Pancreas (tissue), 10 donors: ENCODE results near the gene ARID3C. TPM values are rescaled to one million over a fixed set of nuclear protein-coding genes. Genes with fewer than 3 reads are reported as not detected.

Experiments used
- ATAC-seq, 4 donors: fragments of 200-7000 bp; cut with Tn5 transposase; one replicate each; pipeline versions ENCODE4 v1.8.0 to v1.9.1; 2020; ENCODE audit warnings: mild to moderate bottlenecking in 4 of 4, moderate library complexity in 4 of 4
- DNase-seq, 6 donors: peaks; one replicate each; pipeline ENCODE4 v3.0.0-alpha.2; 2020
- FAIRE-seq: peaks from 2 replicates; lab custom pipeline; 2012; peaks lifted over from hg19 to GRCh38; lab: Jason Lieb, UNC
- H3K27ac ChIP-seq, 4 donors: fragments of 200-600 bp; sonication (generic); 1 replicate in 3 of 4; 2 replicates in 1 of 4; pipeline versions ENCODE4 v1.5.0 to v1.8.0; 2020
- H3K27me3 ChIP-seq, 4 donors: fragments of 200-600 bp; one replicate each; pipeline ENCODE4 v1.8.0; 2021
- H3K36me3 ChIP-seq, 3 donors: fragments of 200-600 bp; sonication (generic) in 1 of 3; one replicate each; pipeline versions ENCODE4 v1.5.0 to v1.8.0; 2020 to 2021
- H3K4me1 ChIP-seq, 3 donors: fragments of 200-600 bp; one replicate each; pipeline ENCODE4 v1.8.0; 2021
- H3K4me3 ChIP-seq, 4 donors: fragments of 200-600 bp; sonication (generic) in 2 of 4; one replicate each; pipeline versions ENCODE4 v1.5.0 to v1.8.0; 2020 to 2021
- H3K9me3 ChIP-seq, 4 donors: fragments of 200-600 bp; one replicate each; pipeline ENCODE4 v1.8.0; 2021
- CTCF ChIP-seq, 4 donors: fragments of 200-600 bp; sonication (generic) in 3 of 4; IDR thresholded peaks; one replicate each; pipeline versions ENCODE4 v1.5.0 to v1.8.0; 2021; ENCODE audit warnings: antibody characterized with exemption in 4 of 4
- WGBS, 2 donors: extraction: QIAGEN DNeasy Blood & Tissue Kit; methylation state at CpG; one replicate each; pipeline ENCODE4 v1.1.7; 2013; 5-methylcytosine and 5-hydroxymethylcytosine counted together
- intact Hi-C, 3 donors: fragments of 100-400 bp; cut with DNase I; formaldehyde crosslinking; loops; one replicate each; pipeline versions ENCODE4 v1.11.1 to v1.14.2; 2022
- polyA plus RNA-seq, 2 donors: library from polyadenylated mRNA; stranded (reverse); fragments of 200-250 nt; gene quantifications; one replicate each; pipeline ENCODE4 v1.2.3, GENCODE V29; 2013
- total RNA-seq, 6 donors: library from RNA; stranded (reverse); fragmentation: NEBNext Ultra II Directional in 4 of 6; extraction: Animal tissue kit (Norgen Biotek cat#: 25700) in 4 of 6; gene quantifications; one replicate each; pipeline versions ENCODE4 v1.2.1 to v1.2.4, GENCODE V29; 2021 to 2023
- donor health status: healthy with polysubstance abuse.
- donor health status: DM: no; HTN: no; CAD: no; lungs with moderate emphysema.
- donor health status: DM: no; HTN: no; CAD: no.
- donor health status: control.
- donor health status: control.
- donor health status: Bipolar disorder and iron deficiency.
- donor health status: DM: yes; HTN: yes; CAD: no.
- donor health status: DM: no; HTN: no; CAD: no.
- donor health status: DM: no; HTN: no; CAD: no.
- donor health status: DM: yes; HTN: yes; CAD: no.

Gene ARID3C
- total and polyA plus RNA-seq, 8 donors: not detected

- FAIRE-seq: no peak
- Histone ChIP-seq H3K27me3 (no peaks in the 10 kb centered on the region), H3K36me3 (no peaks in the 10 kb centered on the region), H3K4me1 (peaks cover 0 to 12% (median 7%) of the 10 kb centered on the region in 3 donors), H3K4me3 (no peak overlapping the region), H3K27ac (no peak overlapping the region), H3K9me3 (no peaks in the 10 kb centered on the region)
- DNase-seq: peak in 4 of 6 donors; percentile 53 to 82 (median 73)
- ATAC-seq: peak in 3 of 4 donors; percentile 42 to 45 (median 42)
- WGBS, 2 donors: 11% methylated on average over 3 of the region's 3 CpGs
- peak; percentile 70 to 84 (median 72) for TF ChIP-seq CTCF (IDR thresholded peaks at IDR 0.05)
- intact Hi-C loops: no loop called here
These were observed 5.1 kb upstream of the ARID3C start for GRCh38 chr9:34633851-34634550.

- no peaks in the 10 kb centered on the region for H3K9me3 ChIP-seq
- H3K4me1 ChIP-seq: peaks cover 0 to 13% (median 7%) of the 10 kb centered on the region in 3 donors
- no peaks in the 10 kb centered on the region for H3K27me3 ChIP-seq
- FAIRE-seq (no peak), ATAC-seq (no peak), DNase-seq (no peak)
- 46 to 67% methylated on average over 5 of the region's 5 CpGs for WGBS, 2 donors
- no peak for TF ChIP-seq CTCF (IDR thresholded peaks at IDR 0.05)
- no peak overlapping the region for H3K27ac ChIP-seq
- H3K36me3 ChIP-seq: no peaks in the 10 kb centered on the region
- no peak overlapping the region for H3K4me3 ChIP-seq
- intact Hi-C loops: no loop called here
These were observed 4.3 kb upstream of the ARID3C start for GRCh38 chr9:34633166-34633565.

GRCh38 chr9:34630402-34631154, 1.7 kb upstream of the ARID3C start:
- Histone ChIP-seq H3K27me3 (peaks cover 0 to 7% (median 2%) of the 10 kb centered on the region in 4 donors), H3K27ac (no peak overlapping the region), H3K9me3 (no peaks in the 10 kb centered on the region), H3K4me3 (no peak overlapping the region), H3K36me3 (no peaks in the 10 kb centered on the region), H3K4me1 (peaks cover 0 to 4% (median 0%) of the 10 kb centered on the region in 3 donors)
- no peak for DNase-seq
- intact Hi-C loops: no loop called here
- no peak for TF ChIP-seq CTCF (IDR thresholded peaks at IDR 0.05)
- 30 to 34% methylated on average over 5 of the region's 5 CpGs for WGBS, 2 donors
- ATAC-seq: no peak
- FAIRE-seq: no peak

GRCh38 chr9:34629491-34629808, 584 bp upstream of the ARID3C start:
- peak overlapping the region in 2 of 4 donors; percentile 34 to 46 for H3K4me3 ChIP-seq
- ATAC-seq (no peak), DNase-seq (no peak), FAIRE-seq (no peak)
- no peaks in the 10 kb centered on the region for H3K9me3 ChIP-seq
- peaks cover 0 to 4% (median 0%) of the 10 kb centered on the region in 3 donors for H3K4me1 ChIP-seq
- intact Hi-C loops: no loop called here
- WGBS, 2 donors: 22 to 23% methylated on average over 5 of the region's 5 CpGs
- no peak overlapping the region for H3K27ac ChIP-seq
- TF ChIP-seq CTCF (IDR thresholded peaks at IDR 0.05): no peak
- peaks cover 0 to 16% (median 4%) of the 10 kb centered on the region in 4 donors for H3K27me3 ChIP-seq
- H3K36me3 ChIP-seq: no peaks in the 10 kb centered on the region
